Measurements from ENCODE around the gene DGCR2.
A peak's percentile ranks its signal among the peaks of the same experiment; 100 is the strongest.

Gene DGCR2

DNA sequence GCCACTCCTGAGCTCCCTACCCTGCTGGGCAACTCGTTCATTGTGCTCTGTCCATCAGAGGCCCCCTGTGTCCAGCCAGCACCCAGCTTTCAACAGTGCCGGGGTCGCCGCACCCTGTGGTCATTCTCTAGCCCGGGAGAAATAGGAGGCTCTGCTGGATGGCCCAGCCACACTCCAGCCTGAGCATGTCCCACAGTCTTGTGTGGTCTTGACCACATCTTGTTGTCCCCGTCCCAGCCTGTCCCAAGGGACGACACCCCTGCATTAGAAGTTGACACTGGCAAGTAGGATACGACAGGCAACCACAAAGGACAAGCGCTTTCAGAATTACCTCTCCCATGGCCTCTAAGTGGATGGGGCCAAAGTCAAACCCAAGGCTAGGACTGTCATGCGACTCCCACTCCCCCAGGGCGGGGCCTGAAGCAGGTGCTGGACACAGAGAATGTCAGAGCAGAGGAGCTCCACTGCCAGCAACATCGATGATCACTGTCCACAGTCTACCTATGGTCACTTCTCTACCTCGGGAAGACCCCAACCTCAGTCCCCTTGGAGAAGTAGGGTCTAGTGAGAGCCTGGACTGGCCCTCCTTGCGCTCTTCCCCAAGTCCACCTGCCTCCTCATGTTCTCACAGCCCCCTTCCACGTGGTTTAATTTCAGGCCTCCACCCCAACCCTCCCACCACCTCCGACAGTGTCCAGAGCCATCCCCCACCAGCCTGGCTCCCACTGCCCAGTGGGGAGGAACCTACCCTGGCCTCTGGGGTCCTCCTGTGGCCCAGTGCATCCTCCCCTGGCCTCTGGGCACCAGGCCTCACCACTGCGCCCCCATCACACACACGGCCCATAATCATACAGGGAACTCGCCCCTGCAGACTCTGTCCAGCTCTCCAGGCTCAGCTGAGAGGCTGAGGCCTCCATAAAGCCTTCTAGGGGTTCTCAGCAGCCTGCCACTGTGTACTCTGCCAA, 4.4 kb upstream of the DGCR2 start:
- DNase-seq: no peak

DNA sequence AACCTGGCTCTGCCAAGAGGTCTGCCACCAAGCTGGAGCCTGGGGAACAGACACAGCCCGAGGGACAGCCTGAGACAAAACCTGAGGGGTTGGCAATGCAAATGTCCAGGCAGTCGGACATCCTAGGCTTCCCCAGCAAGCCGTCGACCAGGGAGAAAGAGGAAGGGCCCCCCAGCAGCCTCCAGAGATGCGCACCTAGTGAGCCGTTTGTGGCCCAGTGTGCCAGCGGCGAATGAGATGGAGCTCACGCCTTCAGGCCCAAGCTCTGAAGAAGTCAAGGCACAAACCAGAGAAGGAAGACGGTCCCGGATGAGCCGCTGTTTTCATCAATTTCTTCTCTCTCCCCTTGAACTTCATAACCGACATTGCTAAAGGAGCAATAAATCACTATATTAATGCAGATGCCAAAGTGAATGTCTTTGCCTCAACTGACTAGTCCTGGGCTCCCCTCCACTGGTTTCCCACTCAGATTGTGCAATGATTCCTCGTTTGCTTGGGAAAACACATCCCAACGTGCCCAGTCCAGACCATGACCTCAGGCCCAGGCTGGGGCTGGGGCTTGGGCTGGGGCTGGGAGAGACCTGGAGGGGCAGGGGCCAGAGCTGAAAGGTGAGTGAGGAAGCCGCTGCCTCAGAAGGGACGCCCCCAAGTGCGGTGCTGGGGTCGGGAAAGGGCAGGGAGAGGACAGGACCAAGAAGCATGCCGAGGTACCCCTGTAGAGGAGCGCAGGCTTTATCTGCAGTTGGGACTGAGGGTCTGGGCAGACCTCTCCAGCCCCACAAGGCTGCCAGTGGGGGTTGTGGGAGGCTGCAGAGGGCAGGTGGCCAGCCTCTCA, 3.5 kb upstream of the DGCR2 start:
- no peak for DNase-seq

DNA sequence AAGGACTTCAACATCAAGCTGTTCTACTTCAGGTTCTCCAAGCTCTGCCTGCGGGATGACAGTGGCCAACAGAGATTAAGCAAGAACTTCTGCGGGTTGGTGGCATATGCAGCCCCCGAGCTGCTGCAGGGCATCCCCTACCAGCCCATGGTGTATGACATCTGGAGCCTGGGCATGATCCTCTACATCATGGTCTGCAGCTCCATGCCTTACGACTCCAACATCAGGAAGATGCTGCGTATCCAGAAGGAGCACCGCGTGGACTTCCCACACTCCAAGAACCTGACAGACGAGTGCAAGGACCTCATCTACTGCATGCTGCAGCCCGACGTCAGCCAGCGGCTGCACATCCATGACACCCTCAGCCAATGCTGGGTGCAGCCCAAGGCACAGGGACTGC, 2.8 kb upstream of the DGCR2 start:
- no peak for DNase-seq

DNA sequence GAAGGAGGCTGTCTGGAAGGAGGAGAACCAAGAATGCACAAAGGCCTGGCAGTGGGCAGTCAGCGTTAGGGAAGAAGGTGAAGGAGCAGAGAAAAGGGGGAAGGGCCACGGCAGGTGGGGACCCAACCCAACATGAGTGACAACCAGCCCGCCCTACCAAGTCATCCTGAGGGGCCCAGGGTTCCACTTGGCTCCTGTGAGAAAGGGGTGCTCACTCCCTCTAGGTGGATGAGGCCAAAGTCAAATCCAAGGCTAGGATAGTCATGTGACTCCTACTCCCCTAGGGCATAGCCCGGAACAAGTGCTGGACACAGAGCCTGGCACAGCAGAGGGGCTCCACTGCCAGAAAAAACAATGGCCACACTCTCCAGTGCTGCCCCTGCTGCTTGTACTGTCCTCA, 2.2 kb upstream of the DGCR2 start:
- DNase-seq: no peak

DNA sequence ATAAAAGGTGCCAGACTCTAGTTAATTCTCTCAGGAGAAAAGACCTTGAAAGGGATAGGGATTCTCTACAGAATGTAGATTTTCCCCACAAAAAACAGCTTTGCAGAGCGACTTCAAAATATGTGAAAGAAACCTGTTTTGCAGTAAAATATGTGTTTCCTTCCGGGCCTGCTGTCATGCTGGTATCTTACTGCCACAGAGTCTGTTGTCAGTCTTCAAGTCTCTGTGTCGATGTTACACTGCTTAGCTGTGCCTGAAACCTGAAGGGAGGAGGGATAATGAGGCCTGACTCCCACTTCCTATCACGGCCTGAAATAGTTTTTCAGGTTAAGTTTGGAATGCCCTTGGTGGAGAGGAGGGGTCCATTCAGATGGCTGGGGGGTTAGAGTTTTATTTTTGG, 1.7 kb upstream of the DGCR2 start:
- DNase-seq: no peak

DNA sequence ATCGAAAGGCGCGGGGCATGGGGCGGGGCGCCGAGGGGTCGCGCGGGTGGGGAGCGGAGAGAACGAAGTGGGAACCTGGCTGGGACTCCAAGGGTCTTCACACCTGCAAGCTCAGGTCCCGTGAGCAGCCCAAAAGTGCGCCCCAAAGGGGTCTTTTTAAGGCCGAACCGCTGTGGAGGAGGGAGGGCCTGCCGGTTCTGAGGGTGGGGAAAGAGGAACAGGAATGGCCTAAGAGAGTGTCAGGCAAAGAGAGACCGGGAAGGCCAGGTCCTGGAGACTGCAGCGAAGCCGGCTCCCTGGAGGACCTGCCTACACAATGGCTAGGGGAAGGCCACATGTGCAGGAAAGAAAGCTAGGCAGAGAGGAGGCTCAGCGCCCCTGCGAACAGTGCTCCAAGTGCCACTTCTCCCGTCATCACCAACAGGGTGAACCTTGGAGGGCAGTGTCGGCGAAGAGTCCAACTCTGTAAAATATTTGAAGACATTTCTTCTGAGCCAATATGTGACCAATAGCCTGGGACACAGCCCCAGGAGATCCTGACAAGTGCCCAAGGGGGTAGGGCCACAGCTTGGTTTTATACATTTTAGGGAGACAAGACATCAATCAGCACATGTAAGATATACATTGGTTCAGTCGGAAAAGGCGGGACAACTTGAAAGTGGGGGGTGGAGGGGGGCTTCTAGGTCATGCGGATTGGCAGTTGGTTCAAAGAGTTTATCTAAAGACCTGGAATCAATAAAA, 710 bp upstream of the DGCR2 start:
- DNase-seq: no peak

DNA sequence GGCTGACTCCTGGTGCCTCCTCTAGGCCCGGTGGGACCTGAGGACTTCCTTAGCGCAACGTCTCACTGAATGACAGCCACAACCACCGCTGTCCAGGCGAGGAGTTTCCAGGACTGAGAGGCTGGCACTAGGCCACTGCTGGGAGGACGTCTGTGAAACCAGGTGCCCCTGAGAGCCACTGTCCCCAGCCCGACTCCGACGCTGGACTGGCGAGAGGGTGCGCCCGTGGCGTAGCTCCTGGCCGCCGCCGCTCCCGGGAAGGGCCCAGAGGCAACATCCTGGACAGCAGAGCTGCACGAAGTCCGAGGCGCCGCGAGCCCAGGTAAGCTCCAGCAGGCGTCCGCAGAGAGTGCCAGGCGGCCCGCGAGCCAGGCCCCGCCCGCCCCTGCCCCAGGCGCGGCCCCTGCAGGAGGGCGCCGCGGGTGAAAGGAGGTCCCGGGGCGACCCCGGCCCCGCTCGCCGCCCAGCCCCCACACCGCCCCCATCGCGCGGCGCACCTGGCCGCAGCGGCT, 525 bp downstream of the DGCR2 start:
- peak; percentile 45 for DNase-seq

DNA sequence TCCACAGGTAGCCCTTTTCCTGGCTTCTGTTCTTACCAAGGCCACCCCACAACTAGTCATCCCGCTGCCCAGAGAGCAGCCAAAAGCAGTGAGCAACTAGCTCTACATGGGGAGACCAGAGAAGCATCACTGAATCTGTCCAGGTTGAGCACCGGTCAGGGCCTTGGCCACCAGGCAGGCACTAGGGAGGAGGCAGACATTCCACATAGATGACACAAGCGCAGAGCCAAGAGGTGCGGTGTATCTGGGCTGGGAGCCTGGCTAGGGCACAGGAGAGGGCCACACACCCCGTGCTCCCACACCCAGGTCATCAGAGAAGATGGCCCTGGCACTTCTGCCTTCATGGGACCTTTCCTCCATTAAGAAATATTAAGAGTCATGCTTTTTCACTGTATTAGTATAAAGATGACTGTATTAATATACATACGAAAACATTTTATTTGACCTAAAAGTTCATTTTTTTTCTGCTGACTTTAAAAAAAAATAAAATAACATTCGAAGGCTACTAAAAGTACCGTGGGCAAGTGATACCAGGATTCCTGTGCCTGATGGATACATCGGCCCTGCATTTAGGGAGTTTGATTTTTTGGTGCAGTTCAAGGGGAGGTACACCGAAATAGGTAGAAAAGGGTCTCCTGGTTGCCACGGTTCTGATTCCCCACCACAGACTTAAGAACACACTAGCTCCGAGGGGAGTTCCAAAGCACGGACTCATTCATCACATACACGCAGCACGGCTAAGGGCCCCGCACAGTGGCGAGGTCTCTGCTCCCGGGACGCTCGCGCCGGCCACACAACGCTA, 1.2 kb downstream of the DGCR2 start:
- DNase-seq: no peak

DNA sequence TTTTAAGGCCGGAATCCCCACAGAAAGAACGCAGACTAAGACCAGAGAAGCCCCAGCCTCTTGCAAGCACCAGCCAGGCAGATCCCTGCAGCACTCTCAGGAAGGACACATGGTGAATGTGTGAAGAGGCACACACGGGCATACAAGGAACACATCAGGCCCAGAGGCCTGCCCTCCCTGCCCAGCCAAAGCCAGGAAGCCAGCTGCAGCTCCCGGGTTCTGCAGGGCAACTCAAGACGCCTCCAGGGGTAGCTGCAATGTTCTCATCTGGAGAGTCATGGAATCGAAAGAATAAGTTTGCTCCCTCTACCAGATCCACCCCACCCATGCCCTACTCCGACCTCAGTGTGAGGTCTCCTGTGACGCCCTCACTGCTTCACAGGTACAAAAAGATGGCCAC, 2.3 kb downstream of the DGCR2 start:
- DNase-seq: no peak

DNA sequence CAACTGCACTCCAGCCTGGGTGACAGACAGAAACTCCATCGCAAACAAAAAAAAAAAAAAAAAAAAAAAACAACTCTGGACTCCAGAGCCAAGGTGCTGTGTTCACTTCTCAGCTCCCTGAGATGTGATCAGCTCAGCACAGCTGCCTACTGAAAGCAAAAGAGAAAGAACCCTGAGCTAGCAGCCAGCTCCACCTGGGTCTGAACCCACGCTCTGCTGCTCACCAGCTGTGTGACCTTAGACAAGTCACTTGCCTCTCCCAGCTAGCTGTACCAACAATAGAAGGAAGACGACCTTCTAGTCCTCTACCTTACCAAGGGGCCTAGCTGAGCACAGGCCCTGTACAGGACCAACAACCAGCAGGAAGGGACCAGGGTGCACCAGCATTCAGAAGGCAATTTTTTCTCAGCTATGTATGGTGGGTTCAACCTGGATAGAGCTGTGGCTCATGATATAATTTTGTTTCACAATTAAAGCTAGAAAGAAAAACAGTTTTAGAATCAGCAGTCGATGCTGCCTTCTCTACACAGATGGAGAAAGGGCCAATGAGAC, 3.8 kb downstream of the DGCR2 start:
- peak; percentile 19 for DNase-seq

DNA sequence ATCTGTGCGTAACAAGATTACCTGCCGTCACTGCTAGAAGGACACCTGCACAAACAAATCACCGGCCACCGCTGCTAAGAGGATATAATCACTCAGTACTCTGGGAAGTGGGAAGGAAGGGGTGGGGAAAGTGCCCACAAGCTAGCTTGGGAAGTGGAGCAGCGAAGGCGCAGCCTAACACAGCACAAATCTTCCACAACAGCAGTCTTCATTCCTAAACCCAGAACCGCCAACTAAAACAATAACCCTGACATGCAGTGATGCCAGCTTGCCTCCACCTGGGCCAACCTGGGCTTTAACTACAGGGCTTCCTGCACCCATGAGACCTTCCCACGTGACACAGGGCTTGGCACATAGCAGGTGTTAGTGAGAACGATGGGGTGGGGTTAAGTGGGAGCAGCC, 5.1 kb downstream of the DGCR2 start:
- no peak for DNase-seq

DNA sequence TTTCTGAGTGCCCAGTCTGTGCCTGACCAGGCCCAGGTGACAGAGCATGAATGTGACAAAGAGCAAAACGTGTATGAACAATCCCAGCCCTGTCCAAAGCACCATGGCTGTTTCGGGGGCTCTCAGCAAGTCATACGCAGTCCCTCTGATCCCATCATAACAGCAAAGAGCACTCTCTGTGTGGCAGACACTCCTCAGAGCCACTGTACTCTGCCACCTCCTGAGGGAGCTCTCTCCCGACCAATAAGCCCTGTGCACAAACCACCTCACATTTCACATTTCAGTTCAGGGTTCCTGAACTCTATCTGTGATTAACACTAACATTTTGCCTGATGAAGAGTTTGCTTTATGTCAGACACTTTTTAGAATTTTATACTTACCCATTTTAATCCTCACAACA, 6.6 kb downstream of the DGCR2 start:
- DNase-seq: no peak

DNA sequence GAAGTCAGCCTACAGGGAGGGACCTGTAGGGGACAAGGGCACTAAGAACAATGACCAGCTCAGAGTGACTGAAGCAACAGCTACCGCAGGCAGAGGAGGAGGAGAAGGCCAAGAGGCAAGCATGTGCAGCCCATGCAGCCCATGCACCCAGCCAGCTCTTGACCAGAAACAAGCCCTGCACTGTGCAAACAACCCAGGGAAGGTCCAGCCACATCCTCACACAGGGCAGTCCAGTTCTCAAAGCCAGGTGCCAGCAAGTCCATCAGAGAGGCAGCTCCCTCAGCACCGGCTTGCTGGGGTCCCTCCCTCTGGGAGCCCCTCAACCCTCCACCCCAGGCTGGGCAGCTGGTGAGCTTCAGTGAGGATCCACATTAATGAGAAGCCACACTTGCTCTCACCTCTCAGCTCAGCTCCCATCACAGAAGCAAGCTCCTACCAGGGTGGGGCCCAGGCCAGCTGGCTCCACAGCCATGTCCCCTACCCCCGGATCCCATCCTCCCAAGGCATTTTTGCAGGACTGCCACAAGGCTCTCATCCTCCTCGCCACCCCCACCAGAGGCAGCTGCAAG, 7.1 kb downstream of the DGCR2 start:
- no peak for DNase-seq

DNA sequence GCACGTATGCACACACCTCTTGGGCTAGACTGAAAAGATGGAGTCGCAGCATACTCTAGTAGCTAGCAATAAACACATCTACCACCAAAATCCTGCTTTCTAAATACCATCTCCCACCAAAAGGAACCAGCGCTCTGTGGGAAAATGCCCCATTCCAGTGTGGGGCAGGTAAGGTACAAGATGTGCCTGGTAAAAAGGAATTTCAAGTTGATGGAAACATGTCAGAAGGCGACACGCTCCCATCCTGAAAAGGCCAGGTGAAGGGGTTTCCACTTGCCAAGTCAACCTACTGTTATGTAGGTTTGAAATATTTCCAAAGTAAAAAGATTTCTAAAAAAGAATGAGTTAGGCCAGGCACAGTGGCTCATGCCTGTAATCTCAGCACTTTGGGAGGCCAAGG, 8.8 kb downstream of the DGCR2 start:
- no peak for DNase-seq

DNA sequence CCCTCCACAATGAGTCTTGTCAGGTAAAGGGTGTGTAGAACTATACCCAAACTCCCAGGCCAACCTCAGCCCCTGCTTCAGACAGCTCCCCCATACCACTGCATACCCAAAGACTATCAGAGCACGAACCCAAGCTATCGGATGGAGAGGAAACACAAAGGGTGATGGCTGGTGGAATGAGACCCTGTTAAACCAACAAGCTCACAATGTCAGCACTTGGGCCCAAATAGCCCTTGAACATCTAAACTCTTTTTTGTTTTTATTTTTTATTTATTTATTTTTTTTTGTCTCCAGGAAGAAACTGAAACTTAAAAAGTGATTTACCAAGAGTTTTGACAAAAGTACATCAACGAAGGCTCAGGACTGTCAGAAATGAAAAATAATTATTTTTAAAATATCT, 10.6 kb downstream of the DGCR2 start:
- no peak for DNase-seq

DNA sequence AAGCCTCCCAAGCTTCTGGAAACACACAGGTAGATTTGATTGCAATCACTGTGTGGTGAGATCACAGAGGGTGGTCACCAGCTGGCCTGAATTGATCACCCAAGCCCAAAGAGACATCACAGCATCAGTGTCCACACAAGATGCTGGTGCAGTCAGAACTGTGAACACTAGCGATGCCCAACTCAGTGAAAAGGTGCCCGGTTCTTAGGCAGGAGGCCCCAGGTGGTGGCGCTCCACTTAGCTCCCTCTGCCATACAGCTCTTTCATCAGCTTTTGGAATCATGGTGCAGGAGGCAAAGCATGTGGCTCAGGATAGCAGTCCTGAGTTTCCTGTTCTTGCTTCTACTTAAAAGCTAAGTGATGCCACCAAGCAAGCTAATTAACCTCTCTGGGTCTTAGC, 11.1 kb downstream of the DGCR2 start:
- DNase-seq: no peak

DNA sequence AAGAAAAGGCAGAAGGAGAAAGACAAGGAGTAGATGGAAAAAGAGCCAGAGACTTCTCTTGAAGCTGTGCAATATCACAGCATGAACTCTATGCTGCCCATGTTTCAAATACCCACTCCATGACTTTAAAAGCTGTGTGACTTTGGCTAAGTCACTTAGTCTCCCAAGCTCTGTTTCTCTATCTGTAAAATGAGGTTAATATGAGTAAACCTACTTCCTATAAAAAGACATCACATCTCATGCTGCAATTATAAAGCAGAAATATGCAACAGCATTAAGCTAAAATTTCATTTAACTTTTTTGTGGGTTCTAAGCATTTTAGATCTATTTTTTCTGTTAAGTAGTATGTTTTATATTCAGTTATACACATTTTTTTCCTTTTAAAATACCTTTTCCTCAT, 11.6 kb downstream of the DGCR2 start:
- DNase-seq: no peak

DNA sequence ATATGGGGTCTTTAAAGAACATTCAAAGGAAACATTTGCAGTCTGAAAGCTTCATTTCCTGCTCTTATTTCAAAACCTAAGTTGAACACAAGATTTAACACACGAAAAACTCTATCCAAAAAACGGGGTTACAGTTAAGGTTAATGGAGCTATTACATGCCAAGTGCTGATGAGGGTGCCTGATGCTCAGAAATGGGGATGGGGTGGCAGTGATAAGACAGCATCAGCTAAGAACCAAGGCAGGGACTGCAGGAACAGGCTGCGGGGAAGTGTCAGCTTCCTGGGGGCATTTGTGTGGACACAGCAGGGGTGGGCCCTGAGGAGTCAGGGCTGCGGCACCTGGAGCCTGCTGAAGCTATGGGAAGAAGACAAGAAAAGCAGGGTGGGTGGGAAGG, 12.2 kb downstream of the DGCR2 start:
- DNase-seq: peak; percentile 17

DNA sequence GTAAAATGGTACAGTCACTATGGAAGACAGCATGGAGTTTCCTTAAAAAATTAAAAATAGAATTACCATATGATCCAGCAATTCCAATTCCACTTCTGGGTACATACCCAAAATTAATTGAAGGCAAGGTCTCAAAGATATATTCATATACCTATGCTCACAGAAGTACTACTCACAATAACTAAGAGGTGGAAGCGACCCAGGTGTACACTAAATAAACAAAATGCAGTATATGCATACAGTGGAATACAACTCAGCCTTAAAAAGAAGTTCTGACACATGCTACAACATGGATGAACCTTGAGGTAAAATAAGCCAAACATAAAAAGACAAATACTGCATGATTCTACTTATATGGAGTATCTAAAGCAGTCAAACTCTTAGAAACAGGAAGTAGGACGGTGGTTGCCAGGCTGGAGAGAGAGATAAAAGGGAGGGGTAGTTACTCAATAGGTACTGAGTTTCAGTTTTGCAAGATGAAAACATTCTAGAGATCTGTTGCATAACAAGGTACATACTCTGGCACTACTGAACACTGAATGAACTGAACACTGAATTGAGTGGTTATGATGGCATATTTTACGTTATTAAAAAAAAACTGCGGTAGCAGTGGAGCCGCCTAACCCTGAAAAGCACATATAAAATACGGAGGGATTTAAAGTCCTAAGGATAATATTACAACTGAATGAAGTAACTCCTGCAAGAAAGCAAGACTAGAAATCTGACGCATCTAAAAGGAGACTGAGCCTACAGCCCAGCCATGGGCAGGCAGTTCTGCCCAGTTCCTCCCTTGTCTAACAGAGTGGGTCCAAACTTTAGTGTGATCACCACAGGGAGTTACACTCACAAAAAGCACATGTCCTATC, 12.8 kb downstream of the DGCR2 start:
- DNase-seq: peak; percentile 71

DNA sequence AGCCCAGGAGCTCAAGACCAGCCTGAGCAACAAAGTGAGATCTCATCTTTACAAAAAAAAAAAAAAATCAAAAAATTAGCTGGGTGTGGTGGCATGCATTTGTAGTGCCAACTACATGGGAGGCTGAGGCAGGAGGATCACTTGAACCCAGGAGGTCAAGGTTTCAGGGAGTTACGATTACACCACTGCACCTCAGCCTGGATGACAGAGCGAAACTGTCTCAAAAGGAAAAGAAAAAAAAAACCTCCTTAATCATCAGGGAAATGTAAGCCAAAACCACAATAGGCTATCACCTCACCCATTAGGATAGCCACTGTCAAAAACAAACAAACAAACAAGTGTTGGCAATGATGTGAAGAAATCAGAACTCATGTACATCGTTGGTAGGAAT, 13.4 kb downstream of the DGCR2 start:
- no peak for DNase-seq

DNA sequence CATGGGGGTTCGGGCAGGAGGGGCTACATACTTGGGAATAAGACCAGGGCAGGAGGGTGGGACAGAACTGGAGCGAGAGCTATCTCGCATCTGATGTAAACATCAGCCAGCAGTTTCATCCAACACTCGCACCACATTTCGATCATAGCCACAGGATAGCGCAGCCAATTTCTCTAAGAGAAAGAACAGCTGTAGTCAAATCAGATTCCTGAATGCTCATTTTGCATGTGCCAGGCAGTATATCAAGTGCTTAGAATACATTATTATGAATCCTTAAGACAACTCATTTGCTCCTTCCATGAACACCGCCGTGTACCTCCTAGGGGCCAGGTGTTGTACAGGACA, 14.5 kb downstream of the DGCR2 start:
- DNase-seq: no peak
